Activated T-cell treated with anti-CD3 and anti-CD28 coated beads, Interleukin-2, amount 50 U/mL, for 4 hours (primary cell): Measurements from ENCODE around the gene RAB11B. TPM values are rescaled to one million over a fixed set of nuclear protein-coding genes. Genes with fewer than 3 reads are reported as not detected.
A peak's percentile ranks its signal among the peaks of the same experiment; 100 is the strongest.
"Not testable (repeated sequence)": the region's sequence is repeated elsewhere in the genome, so short reads cannot be mapped to it uniquely, and the experiment has no call there.

Experiments
- ATAC-seq, 2 donors: fragments of 200-7000 bp; cut with Tn5 transposase; one replicate each; pipeline ENCODE4 v1.10.0; 2021
- DNase-seq: peaks from one replicate; pipeline ENCODE4 v3.0.0-alpha.2; 2020
- H3K27me3 Mint-ChIP-seq: one replicate; pipeline ENCODE4 v1.8.0; 2021; ENCODE audit warnings: low read depth, mixed read lengths
- H3K36me3 Mint-ChIP-seq: one replicate; pipeline ENCODE4 v1.8.0; 2022; ENCODE audit warnings: mixed read lengths; ENCODE audit not compliant: insufficient read depth
- H3K4me1 Mint-ChIP-seq: one replicate; pipeline ENCODE4 v1.8.0; 2021; ENCODE audit warnings: low read depth, mixed read lengths
- H3K4me3 Mint-ChIP-seq: one replicate; pipeline ENCODE4 v1.8.0; 2021; ENCODE audit warnings: mild to moderate bottlenecking, moderate library complexity, mixed read lengths
- H3K9me3 Mint-ChIP-seq: one replicate; pipeline ENCODE4 v1.8.0; 2021; ENCODE audit warnings: mixed read lengths
- total RNA-seq, 3 donors: library from RNA; stranded (reverse); gene quantifications; one replicate each; pipeline ENCODE4 v1.2.1, GENCODE V29; 2021

RAB11B gene
- total RNA-seq, 3 donors from 2014 or later = 69.5 to 73.9 (median 71.4) TPM

- not testable (repeated sequence) for H3K4me3 Mint-ChIP-seq, ATAC-seq, H3K9me3 Mint-ChIP-seq, H3K36me3 Mint-ChIP-seq, DNase-seq, H3K27me3 Mint-ChIP-seq, H3K4me1 Mint-ChIP-seq
These were observed 10.8 kb upstream of the RAB11B start for GRCh38 chr19:8379156-8379891.

- not testable (repeated sequence) for H3K4me3 Mint-ChIP-seq, H3K27me3 Mint-ChIP-seq, H3K36me3 Mint-ChIP-seq, H3K4me1 Mint-ChIP-seq, H3K9me3 Mint-ChIP-seq, ATAC-seq, DNase-seq
These were observed 5.6 kb upstream of the RAB11B start for GRCh38 chr19:8384569-8384968.

GRCh38 chr19:8385103-8385502 lies 5.1 kb upstream of the RAB11B start:
- not testable (repeated sequence) for H3K4me1 Mint-ChIP-seq, H3K4me3 Mint-ChIP-seq, H3K9me3 Mint-ChIP-seq, H3K36me3 Mint-ChIP-seq, DNase-seq, ATAC-seq, H3K27me3 Mint-ChIP-seq

- H3K27me3 Mint-ChIP-seq, H3K4me1 Mint-ChIP-seq, DNase-seq, ATAC-seq, H3K9me3 Mint-ChIP-seq, H3K4me3 Mint-ChIP-seq, H3K36me3 Mint-ChIP-seq: not testable (repeated sequence)
These were observed 4.6 kb upstream of the RAB11B start for GRCh38 chr19:8385566-8385965.

GRCh38 chr19:8386419-8386818 lies 3.7 kb upstream of the RAB11B start:
- not testable (repeated sequence) for DNase-seq, H3K9me3 Mint-ChIP-seq, H3K27me3 Mint-ChIP-seq, H3K4me3 Mint-ChIP-seq, ATAC-seq, H3K36me3 Mint-ChIP-seq, H3K4me1 Mint-ChIP-seq

GRCh38 chr19:8386990-8387389 lies 3.2 kb upstream of the RAB11B start:
- Mint-ChIP-seq H3K36me3 (no peaks in the 10 kb centered on the region), H3K27me3 (no peaks in the 10 kb centered on the region), H3K9me3 (no peaks in the 10 kb centered on the region), H3K4me3 (no peak overlapping the region), H3K4me1 (peaks cover 10% of the 10 kb centered on the region)
- no peak for DNase-seq
- no peak for ATAC-seq

- H3K27me3 Mint-ChIP-seq = no peaks in the 10 kb centered on the region
- peak overlapping the region; percentile 51 for H3K4me3 Mint-ChIP-seq
- H3K36me3 Mint-ChIP-seq = no peaks in the 10 kb centered on the region
- DNase-seq = no peak
- no peak for ATAC-seq
- peaks cover 15% of the 10 kb centered on the region for H3K4me1 Mint-ChIP-seq
- H3K9me3 Mint-ChIP-seq = no peaks in the 10 kb centered on the region
These were observed 2.2 kb upstream of the RAB11B start for GRCh38 chr19:8387688-8388611.

- H3K4me3 Mint-ChIP-seq = peak overlapping the region; percentile 40
- ATAC-seq = no peak
- H3K4me1 Mint-ChIP-seq = peaks cover 17% of the 10 kb centered on the region
- no peaks in the 10 kb centered on the region for H3K9me3 Mint-ChIP-seq
- no peak for DNase-seq
- H3K27me3 Mint-ChIP-seq = no peaks in the 10 kb centered on the region
- H3K36me3 Mint-ChIP-seq = no peaks in the 10 kb centered on the region
These were observed 1.6 kb upstream of the RAB11B start for GRCh38 chr19:8388612-8388958.

GRCh38 chr19:8390617-8390981 lies 439 bp downstream of the RAB11B start:
- H3K27me3 Mint-ChIP-seq = no peaks in the 10 kb centered on the region
- H3K4me3 Mint-ChIP-seq = peak overlapping the region; percentile 72
- peaks cover 17% of the 10 kb centered on the region for H3K4me1 Mint-ChIP-seq
- H3K9me3 Mint-ChIP-seq = no peaks in the 10 kb centered on the region
- no peaks in the 10 kb centered on the region for H3K36me3 Mint-ChIP-seq
- peak; percentile 90 for DNase-seq
- peak; percentile 63 to 70 for ATAC-seq

- DNase-seq = no peak
- ATAC-seq = no peak
- no peaks in the 10 kb centered on the region for H3K9me3 Mint-ChIP-seq
- no peaks in the 10 kb centered on the region for H3K36me3 Mint-ChIP-seq
- H3K27me3 Mint-ChIP-seq = no peaks in the 10 kb centered on the region
- peak overlapping the region; percentile 72 for H3K4me3 Mint-ChIP-seq
- H3K4me1 Mint-ChIP-seq = peaks cover 20% of the 10 kb centered on the region
These were observed 1.2 kb downstream of the RAB11B start for GRCh38 chr19:8391198-8392016.

- no peaks in the 10 kb centered on the region for H3K27me3 Mint-ChIP-seq
- H3K4me3 Mint-ChIP-seq = peak overlapping the region; percentile 29
- DNase-seq = no peak
- H3K9me3 Mint-ChIP-seq = no peaks in the 10 kb centered on the region
- H3K4me1 Mint-ChIP-seq = peaks cover 25% of the 10 kb centered on the region
- ATAC-seq = no peak
- no peaks in the 10 kb centered on the region for H3K36me3 Mint-ChIP-seq
These were observed 1.9 kb downstream of the RAB11B start for GRCh38 chr19:8392017-8392591.

- no peaks in the 10 kb centered on the region for H3K9me3 Mint-ChIP-seq
- H3K4me3 Mint-ChIP-seq = no peak overlapping the region
These were observed 3.2 kb downstream of the RAB11B start for GRCh38 chr19:8393192-8393870.

GRCh38 chr19:8393871-8394250 lies 3.7 kb downstream of the RAB11B start:
- Mint-ChIP-seq H3K4me1 (peaks cover 28% of the 10 kb centered on the region), H3K4me3 (no peak overlapping the region), H3K9me3 (no peaks in the 10 kb centered on the region)

More at GRCh38 chr19:8393192-8393870, 3.2 kb downstream of the RAB11B start:
- ATAC-seq (no peak), DNase-seq (no peak)
- Mint-ChIP-seq H3K36me3 (no peaks in the 10 kb centered on the region), H3K4me1 (peaks cover 28% of the 10 kb centered on the region), H3K27me3 (no peaks in the 10 kb centered on the region)

More at GRCh38 chr19:8393871-8394250, 3.7 kb downstream of the RAB11B start:
- H3K27me3 Mint-ChIP-seq = no peaks in the 10 kb centered on the region
- H3K36me3 Mint-ChIP-seq = no peaks in the 10 kb centered on the region
- no peak for ATAC-seq
- DNase-seq = no peak
